Calu3 (cell line): ENCODE data around the gene CDK11B. TPM values are rescaled to one million over a fixed set of nuclear protein-coding genes. Genes with fewer than 3 reads are reported as not detected.

Source experiments
- BruUV-seq: library from RNA; stranded (reverse); fragments of 400-500 nt; replicated peaks from 2 replicates; lab custom pipeline; 2021; lab: Mats Ljungman, UMichigan
- CTCF ChIA-PET: fragments of 300-600 bp; sonication (Branson Sonifier 250); formaldehyde crosslinking; loops from one replicate; lab custom pipeline; 2022; ENCODE audit warnings: antibody characterized with exemption; lab: Charles Lee
- DNase-seq: peaks from one replicate; pipeline ENCODE4 v3.0.0; 2022
- H3K27ac Mint-ChIP-seq: one replicate; pipeline ENCODE4 v1.8.0; 2022; ENCODE audit warnings: mixed read lengths; ENCODE audit not compliant: unreplicated experiment
- H3K27me3 Mint-ChIP-seq: one replicate; pipeline ENCODE4 v1.8.0; 2022; ENCODE audit warnings: mixed read lengths; ENCODE audit not compliant: unreplicated experiment
- H3K36me3 Mint-ChIP-seq: one replicate; pipeline ENCODE4 v1.8.0; 2022; ENCODE audit warnings: mild to moderate bottlenecking, moderate library complexity, mixed read lengths; ENCODE audit not compliant: insufficient read depth, unreplicated experiment
- H3K4me1 Mint-ChIP-seq: one replicate; pipeline ENCODE4 v1.8.0; 2022; ENCODE audit warnings: mild to moderate bottlenecking, low read depth, mixed read lengths; ENCODE audit not compliant: unreplicated experiment
- H3K4me3 Mint-ChIP-seq: one replicate; pipeline ENCODE4 v1.8.0; 2022; ENCODE audit warnings: mild to moderate bottlenecking, low read depth, moderate library complexity, mixed read lengths; ENCODE audit not compliant: unreplicated experiment
- H3K9me3 Mint-ChIP-seq: one replicate; pipeline ENCODE4 v1.8.0; 2022; ENCODE audit warnings: low read depth, mixed read lengths; ENCODE audit not compliant: unreplicated experiment
- intact Hi-C: fragments of 100-400 bp; cut with micrococcal nuclease; formaldehyde crosslinking; loops from one replicate; pipeline ENCODE4 v1.10.0; 2022; ENCODE audit not compliant: unreplicated experiment
- total RNA-seq: library from RNA; stranded (reverse); gene quantifications from 2 replicates; pipeline ENCODE4 v1.2.3, GENCODE V29; 2022
- TF ChIP-seq, protein P1 (sequence below): fragments of 200-600 bp; IDR thresholded peaks from one replicate; pipeline ENCODE4 v1.8.0; 2022; ENCODE audit warnings: antibody characterized with exemption; ENCODE audit not compliant: unreplicated experiment

CDK11B gene
- total RNA-seq, 1 experiment from 2014 or later = 24.2 TPM

DNA sequence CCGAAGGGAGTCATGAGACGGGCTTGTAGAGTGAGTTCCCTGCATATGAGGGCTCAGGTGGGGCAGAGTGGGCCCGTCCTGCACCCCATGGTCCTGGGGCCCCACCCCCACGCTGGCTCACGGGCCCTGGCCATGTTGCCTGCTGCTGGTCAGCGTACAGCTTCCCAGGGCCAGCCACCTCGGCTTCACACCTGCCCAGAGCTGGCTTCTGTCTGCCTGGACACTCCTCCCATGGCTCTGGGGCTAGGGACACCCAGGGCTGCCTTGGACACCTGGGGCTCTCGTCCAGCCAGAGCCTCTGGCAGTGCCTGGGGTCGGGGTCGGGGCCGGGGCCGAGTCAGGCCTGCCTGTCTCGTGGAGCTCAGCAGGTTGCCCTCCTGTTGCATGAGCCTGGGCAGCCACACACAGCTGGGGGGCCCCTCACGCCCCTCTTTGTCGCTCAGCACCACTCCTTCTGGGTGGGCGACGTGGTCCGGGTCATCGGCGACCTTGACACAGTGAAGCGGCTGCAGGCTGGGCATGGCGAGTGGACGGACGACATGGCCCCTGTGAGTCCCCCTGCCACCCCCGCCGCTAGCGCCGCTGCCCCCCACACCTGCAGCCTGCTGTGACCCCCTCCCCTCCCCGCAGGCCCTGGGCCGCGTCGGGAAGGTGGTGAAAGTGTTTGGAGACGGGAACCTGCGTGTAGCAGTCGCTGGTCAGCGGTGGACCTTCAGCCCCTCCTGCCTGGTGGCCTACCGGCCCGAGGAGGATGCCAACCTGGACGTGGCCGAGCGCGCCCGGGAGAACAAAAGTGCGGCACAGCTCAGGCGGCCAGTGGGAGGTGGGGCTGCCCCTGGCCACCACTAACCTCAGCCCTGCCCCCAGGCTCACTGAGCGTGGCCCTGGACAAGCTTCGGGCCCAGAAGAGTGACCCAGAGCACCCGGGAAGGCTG, 32.3 kb downstream of the CDK11B start:
- no peaks in the 10 kb centered on the region for H3K27me3 Mint-ChIP-seq
- DNase-seq = no peak
- TF ChIP-seq, protein P1, sequence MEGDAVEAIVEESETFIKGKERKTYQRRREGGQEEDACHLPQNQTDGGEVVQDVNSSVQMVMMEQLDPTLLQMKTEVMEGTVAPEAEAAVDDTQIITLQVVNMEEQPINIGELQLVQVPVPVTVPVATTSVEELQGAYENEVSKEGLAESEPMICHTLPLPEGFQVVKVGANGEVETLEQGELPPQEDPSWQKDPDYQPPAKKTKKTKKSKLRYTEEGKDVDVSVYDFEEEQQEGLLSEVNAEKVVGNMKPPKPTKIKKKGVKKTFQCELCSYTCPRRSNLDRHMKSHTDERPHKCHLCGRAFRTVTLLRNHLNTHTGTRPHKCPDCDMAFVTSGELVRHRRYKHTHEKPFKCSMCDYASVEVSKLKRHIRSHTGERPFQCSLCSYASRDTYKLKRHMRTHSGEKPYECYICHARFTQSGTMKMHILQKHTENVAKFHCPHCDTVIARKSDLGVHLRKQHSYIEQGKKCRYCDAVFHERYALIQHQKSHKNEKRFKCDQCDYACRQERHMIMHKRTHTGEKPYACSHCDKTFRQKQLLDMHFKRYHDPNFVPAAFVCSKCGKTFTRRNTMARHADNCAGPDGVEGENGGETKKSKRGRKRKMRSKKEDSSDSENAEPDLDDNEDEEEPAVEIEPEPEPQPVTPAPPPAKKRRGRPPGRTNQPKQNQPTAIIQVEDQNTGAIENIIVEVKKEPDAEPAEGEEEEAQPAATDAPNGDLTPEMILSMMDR = no peak
- CTCF ChIA-PET = no interaction called here
- intact Hi-C loops = no loop called here
- H3K36me3 Mint-ChIP-seq = peaks cover 5% of the 10 kb centered on the region
- H3K9me3 Mint-ChIP-seq = no peaks in the 10 kb centered on the region
- BruUV-seq = no TSS peak
- H3K4me3 Mint-ChIP-seq = no peak overlapping the region
- no peak overlapping the region for H3K27ac Mint-ChIP-seq
- H3K4me1 Mint-ChIP-seq = no peaks in the 10 kb centered on the region

DNA sequence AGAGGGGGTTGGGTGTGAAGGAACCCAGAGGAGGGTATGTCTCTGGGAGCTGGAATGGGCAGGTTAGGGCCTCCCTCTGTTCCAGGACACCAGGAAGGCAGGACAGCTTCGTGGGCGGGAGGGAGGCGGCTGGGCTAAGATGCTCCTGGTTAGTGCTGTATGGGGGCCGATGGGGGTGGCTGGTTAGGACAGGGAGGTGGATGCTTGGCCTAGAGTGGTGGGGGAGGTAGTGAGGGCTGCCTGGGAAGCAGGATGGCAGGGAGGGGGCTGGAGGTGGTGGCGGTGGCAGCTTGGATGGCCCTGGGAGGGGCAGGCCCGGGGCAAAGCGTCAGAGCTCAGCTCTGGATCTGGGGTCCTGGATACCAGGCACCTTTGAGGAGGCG, 33.0 kb downstream of the CDK11B start:
- TF ChIP-seq, protein P1 = no peak
- CTCF ChIA-PET = no interaction called here
- no peak for DNase-seq
- Mint-ChIP-seq H3K27me3 (no peaks in the 10 kb centered on the region), H3K27ac (no peak overlapping the region), H3K4me1 (no peaks in the 10 kb centered on the region), H3K4me3 (no peak overlapping the region), H3K36me3 (peaks cover 5% of the 10 kb centered on the region), H3K9me3 (no peaks in the 10 kb centered on the region)
- no TSS peak for BruUV-seq
- intact Hi-C loops = no loop called here

GRCh38 chr1:1625404-1625775, 33.4 kb downstream of the CDK11B start:
- no peak for DNase-seq
- no peak overlapping the region for H3K4me3 Mint-ChIP-seq
- peaks cover 5% of the 10 kb centered on the region for H3K36me3 Mint-ChIP-seq
- TF ChIP-seq, protein P1 = no peak
- H3K4me1 Mint-ChIP-seq = no peaks in the 10 kb centered on the region
- H3K27ac Mint-ChIP-seq = no peak overlapping the region
- intact Hi-C loops = no loop called here
- no TSS peak for BruUV-seq
- no peaks in the 10 kb centered on the region for H3K9me3 Mint-ChIP-seq
- CTCF ChIA-PET = no interaction called here
- no peaks in the 10 kb centered on the region for H3K27me3 Mint-ChIP-seq

GRCh38 chr1:1624443-1625403, 34.1 kb downstream of the CDK11B start:
- intact Hi-C loops = no loop called here
- Mint-ChIP-seq H3K27me3 (no peaks in the 10 kb centered on the region), H3K9me3 (no peaks in the 10 kb centered on the region), H3K4me3 (no peak overlapping the region), H3K4me1 (no peaks in the 10 kb centered on the region), H3K36me3 (peaks cover 5% of the 10 kb centered on the region), H3K27ac (no peak overlapping the region)
- BruUV-seq = no TSS peak
- TF ChIP-seq, protein P1 = no peak
- CTCF ChIA-PET = no interaction called here
- DNase-seq = no peak
